Lower leg skin (tissue), 3 donors: ENCODE measurements around the gene LOXL1.

Experiments used
- POLR2A ChIP-seq, 2 donors: fragments of 450-650 bp; IDR thresholded peaks; one replicate each; pipeline ENCODE4 v1.6.1; 2016 to 2017; ENCODE audit warnings: antibody characterized with exemption in 2 of 2, mild to moderate bottlenecking in 1 of 2, moderate library complexity in 1 of 2
- TF ChIP-seq, protein P1 (sequence below), 3 donors: fragments of 450-650 bp; IDR thresholded peaks; one replicate each; pipeline ENCODE4 v1.5.1; 2016; ENCODE audit warnings: antibody characterized with exemption in 3 of 3, mild to moderate bottlenecking in 3 of 3, moderate library complexity in 2 of 3

DNA sequence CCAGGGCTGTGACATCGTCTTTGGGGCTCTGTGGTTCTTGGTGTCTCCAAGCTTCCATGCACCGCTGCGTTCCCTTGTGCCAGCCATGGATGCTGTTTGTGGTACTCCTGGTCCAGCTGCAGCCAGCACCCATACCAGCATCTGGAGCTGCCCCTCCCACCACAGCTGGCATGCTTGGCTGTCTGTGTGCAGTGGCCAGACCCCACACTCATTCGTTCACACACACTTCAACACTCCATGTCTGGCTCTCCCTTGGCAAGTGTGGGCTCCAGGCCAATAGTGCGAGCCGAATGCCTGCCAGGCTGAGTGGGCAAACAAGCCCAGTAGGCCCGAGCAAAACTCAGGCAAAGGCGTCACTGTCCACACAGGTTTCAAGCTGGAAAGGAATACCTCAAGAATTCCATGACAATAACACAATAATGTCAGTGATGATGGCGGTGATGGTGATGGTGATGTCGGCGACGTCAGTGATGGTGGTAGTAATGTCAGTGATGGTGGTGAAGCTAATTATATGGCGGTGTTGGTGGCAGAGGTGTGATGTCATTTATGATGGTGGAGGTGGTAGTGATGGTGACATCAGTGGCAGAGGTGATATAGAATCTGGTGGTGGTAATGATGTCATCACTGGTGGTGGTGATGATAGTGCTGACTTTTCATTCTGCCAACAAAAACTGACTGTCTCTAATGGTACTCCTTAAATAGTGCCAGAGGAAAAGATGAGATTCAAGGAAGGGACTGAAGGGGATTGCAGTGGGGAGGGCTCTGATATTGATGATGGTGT lies 33.6 kb upstream of the LOXL1 start:
- TF ChIP-seq, protein P1, sequence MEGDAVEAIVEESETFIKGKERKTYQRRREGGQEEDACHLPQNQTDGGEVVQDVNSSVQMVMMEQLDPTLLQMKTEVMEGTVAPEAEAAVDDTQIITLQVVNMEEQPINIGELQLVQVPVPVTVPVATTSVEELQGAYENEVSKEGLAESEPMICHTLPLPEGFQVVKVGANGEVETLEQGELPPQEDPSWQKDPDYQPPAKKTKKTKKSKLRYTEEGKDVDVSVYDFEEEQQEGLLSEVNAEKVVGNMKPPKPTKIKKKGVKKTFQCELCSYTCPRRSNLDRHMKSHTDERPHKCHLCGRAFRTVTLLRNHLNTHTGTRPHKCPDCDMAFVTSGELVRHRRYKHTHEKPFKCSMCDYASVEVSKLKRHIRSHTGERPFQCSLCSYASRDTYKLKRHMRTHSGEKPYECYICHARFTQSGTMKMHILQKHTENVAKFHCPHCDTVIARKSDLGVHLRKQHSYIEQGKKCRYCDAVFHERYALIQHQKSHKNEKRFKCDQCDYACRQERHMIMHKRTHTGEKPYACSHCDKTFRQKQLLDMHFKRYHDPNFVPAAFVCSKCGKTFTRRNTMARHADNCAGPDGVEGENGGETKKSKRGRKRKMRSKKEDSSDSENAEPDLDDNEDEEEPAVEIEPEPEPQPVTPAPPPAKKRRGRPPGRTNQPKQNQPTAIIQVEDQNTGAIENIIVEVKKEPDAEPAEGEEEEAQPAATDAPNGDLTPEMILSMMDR (IDR thresholded peaks at IDR 0.05): no peak
- TF ChIP-seq POLR2A (IDR thresholded peaks at IDR 0.05): no peak
